Fibroblast of peridontal ligament (primary cell): ENCODE results near the gene PCDH18.
"Not testable (repeated sequence)": the region's sequence is repeated elsewhere in the genome, so short reads cannot be mapped to it uniquely, and the experiment has no call there.

Experiments used
- DNase-seq: peaks from one replicate; pipeline ENCODE4 v3.0.0-alpha.2; 2010; ENCODE audit errors: extremely low read depth

The PCDH18 gene

DNA sequence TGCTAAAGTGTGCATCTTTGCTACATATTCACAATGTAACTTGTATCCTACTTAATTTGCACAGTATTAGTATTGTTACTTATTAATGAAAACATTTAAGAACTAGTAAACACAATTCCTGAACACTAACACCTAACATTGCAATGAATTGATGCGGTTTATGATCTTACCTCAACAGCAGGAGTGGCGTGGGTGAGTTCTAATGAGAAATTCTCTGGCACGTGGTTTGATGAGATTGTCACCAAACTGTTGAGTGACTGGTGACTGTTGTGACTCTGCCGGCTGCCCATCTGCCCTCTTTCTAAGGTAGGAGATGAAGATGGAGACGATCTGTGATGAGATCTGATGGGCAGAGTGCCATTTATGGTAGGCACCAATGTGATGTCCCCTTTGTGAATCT, 2.9 kb downstream of the PCDH18 start:
- no peak for DNase-seq

DNA sequence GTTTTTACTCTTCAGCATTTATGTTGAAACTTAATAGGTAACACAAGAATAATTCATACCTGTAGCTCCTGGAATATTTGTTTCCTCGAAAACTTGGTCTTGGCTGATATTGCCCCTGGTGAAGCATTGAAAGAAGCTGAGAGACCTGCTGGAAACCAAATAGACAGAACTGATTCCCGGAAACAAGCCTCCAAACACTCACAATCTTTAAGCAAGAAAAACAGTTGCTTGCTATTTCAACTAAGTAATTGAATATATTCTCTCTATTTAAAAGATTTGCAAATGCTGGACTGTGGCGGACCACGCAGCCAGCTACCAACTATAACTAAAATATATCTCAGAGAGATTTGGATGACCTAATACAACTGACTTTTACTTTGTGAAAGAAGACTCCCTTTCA, 3.6 kb downstream of the PCDH18 start:
- peak; percentile 38 for DNase-seq

DNA sequence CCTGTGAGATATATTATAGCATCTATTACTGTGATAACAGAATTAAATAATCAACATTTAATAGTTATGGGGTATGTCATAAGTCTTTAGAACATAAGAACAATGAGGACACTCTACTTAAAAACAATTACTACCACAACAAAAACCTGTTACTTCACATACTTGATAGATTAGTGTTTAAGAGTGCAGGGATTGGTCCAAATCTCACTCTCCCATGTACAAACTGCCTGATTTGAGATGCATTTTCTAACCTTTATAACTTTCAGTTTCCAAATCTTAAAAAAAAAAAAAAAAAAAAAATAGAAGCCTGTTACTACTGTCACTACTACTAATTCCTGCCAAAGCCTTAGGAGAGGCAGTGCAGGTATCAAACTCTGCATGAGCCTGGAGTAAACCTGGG, 5.6 kb downstream of the PCDH18 start:
- peak; percentile 39 for DNase-seq

DNA sequence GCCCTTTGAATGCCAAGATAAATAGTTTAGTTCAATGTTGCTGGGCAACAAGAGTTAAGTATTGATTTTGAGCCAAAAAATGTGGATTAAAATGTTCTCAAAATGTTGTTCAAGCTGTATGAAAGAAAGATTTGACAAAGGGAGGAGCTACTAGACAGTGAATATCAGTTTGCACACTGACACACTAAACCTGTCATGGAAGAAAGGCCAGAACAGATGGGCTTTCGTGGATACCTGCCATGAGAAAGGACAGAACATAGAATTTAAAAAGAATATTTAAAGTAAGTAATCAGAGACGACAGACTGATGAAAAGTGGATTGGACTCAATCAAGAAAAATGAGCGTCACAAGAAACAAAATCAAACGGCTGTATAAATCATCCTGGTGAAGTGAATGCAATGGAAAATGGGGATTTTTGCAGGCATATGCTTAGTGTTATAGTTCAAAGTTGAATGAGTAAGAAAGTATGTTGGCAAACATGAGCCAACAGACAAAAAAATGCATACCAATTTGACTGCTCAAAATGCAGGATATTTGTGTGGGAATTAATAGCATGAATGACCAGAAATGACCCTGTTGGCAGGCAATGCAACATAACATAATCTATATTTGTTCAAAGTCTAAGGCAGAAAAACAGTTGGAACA, 7.4 kb downstream of the PCDH18 start:
- peak; percentile 72 for DNase-seq

DNA sequence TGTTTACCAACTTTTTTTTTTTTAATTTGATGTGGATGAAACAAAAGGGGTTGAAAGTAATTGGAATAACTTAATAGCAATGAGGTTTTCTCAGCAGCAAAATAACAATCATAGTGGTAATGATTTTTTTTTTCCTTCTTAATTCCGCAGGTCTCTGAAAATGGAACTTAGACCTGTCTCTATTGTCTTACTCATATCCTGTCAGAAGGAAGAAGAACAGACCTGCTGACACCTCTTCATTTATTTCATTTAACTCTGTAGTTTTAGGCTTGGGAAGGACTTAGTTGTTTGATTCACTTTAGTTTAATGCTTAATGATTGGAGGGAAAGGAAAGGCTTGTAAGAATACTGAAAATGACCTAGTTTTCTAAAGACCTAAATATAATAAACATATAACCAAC, 9.0 kb downstream of the PCDH18 start:
- no peak for DNase-seq

DNA sequence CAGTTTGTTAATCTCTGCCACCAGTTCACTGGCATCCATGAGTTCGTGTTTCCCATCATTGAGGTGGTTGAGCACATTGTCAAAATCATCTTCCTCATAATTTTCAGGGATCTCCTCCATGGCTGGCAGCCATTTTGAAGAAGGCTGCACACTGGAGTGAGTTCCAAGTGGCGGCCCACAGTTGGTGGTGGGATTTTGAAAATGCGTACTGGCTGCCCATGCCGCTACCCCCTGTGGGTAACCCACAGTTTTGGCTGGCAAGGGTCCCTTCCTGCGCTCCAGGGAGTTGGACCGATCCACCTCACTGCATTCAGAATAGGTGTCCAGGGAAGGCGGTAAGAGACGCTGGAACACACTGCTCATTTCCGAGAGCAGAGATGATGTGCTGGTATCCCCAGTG, 11.2 kb downstream of the PCDH18 start:
- DNase-seq = no peak

DNA sequence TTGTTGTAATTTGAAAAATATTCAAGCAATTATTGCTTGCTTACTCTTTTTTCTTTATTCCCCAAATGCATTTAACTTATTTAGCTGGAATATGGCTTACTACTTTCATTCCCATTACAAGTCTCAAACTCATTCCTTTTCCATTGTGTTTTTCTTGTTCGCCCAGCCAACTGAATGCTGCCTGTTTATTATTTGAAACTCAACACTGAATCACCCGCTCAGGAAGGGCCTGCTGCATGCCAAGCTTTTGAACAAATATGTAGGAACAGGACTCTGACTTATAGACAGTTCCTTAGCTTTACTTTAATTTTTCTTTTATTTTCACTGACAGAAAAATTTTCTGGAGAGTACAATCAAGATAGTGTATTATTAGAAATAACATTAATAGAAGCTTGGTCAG, 12.9 kb downstream of the PCDH18 start:
- DNase-seq = peak; percentile 81

DNA sequence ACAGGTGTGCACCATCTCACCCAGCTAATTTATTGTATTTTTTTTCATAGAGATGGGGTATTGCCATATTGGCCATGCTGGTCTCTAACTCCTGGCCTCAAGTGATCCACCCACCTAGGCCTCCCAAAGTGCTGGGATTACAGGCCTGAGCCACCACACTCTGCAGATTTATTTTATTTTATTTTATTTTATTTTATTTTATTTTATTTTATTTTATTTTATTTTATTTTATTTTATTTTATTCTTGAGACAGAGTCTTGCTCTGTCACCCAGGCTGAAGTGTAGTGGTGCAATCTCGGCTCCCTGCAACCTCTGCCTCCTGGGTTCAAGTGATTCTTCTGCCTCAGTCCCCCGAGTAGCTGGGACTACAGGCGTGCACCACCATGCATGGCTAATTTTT, 15.0 kb downstream of the PCDH18 start:
- DNase-seq = not testable (repeated sequence)

DNA sequence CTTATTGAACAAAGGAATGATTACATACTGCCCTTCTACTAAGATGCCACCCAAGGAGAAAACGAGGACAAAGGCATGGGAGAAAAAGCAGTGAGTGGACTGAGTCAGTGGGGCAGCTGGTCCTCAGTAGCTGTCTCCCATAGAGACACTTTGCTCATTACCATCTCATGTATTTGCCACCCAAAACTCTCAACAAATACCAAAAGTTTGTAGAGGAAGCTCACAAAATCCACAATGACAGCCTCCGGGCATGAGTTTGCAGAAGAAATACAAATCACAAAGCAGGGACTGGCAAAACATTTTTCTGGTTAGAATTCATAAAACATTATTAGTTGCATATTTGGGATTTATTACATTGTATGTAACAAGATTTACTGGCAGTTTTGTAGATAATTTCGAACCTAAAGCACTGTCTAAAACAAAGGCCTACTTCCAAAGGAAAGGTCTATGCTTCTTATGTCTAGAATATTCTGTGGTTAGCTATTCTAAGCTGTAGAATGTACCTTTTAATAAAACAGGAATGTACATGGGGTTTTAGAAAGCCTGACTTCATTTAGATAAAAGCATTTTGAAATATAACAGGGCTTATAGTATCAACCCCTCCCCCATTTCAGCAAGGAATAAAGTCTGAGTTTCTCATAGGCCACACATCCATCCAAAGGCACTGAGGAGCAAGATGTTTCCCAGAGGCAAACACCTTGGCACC, 17.7 kb downstream of the PCDH18 start:
- no peak for DNase-seq

DNA sequence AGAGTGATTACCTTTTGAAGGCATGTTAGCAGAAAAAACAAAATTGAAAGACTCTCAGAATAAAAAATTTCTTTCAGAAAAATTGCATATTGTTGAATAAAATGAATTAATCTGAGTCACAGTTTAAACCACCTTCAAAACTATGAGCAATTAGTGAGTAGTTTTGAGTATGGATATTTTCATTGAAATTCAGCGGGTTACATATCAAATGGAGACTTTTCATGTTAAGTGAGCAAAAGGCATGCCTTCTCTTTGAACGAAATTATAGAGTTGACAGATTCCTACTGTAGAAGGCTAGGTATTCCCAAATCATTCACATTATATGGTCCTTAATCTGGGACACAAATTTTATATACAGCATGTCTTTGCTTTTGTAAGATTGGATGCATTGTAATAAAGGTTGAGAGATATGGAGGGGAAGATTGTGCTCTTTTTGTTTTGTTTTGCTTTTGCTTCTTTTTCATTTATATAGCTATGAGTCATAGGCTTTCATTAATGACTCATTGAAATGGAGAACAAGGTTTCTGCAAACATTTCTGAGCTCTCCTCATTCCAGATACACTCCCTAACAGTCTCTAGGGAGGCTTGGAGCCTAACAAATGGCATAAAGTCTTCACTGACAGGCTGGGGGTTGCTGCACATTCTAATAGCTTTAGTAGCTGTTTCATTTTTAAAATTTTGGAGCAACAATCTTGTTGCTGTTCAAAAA, 21.6 kb downstream of the PCDH18 start:
- DNase-seq = peak; percentile 98

DNA sequence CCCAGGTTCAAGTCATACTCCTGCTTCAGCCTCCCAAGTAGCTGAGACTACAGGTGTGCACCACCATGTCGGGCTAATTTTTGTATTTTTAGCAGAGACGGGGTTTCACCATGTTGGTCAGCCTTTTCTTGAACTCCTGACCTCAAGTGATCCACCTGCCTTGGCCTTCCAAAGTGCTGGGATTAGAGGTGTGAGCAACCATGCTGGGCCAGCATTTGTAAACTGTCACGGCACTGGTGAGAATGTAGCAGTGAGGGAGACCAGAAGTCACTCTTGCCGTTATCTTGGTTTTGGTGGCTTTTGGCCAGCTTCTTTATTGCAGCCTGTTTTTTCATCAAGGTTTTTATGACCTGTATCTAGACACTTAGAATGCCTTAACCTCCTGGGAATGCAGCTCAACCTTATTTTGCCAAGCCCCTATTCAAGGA, 22.4 kb downstream of the PCDH18 start:
- DNase-seq = no peak

DNA sequence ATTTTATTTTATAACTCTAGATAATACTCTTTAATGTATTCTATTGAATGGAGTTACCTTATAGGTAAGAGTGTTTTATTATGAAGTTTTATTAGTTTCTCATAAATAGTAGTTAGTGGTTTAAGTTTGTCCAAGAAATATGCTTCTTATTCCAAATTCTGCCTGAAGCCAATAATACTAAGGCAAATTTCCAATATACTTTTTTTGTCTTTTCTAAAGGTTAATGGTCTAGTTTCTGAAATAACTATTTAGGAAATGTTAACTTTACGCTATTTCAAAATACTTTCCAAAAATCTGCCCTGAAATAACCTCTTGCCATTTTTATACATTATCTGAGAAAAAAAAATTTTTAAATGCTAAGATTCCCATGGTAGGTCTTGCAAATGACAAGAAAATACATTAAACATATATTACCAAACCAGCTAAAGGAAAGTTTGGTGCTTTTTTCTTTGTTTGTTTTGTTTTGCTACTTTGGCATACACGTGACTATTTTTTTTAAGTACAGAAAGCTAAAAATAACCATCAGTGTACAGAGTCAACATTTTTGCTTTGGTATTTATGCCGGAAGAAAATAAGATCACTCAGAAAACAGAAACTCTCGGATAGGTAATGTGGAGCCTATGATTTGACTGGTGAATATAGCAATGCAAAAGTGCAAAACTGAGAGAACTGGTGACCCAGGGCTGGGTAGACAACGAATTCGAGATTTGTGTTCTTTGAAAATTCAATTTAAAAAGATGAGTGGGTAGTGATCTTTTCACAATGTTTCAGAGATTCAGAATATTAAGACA, 29.8 kb downstream of the PCDH18 start:
- no peak for DNase-seq

DNA sequence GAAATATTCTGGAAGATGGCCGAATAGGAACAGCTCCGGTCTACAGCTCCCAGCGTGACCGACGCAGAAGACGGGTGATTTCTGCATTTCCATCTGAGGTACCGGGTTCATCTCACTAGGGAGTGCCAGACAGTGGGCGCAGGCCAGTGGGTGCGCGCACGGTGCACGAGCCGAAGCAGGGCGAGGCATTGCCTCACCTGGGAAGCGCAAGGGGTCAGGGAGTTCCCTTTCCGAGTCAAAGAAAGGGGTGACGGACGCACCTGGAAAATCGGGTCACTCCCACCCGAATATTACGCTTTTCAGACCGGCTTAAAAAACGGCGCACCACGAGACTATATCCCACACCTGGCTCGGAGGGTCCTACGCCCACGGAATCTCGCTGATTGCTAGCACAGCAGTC, 36.0 kb downstream of the PCDH18 start:
- DNase-seq = not testable (repeated sequence)

DNA sequence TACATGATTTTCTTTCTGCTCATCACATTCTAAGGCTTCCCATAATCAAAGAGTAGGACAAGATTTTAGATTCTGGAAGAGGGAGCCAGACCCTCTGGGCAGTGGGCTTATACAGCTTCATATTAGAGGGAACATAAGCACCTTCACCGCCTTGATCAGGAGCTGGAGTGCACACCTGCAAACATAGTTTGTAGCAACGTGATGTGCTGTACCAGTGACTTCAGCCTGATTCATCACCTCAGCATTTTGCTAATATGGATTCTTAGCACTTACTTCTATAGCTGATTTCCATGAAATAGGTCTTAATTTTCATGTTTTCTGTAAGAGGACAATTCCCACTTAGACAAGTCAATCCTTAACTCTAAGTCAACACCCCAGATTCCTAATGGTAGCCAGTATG, 36.7 kb downstream of the PCDH18 start:
- no peak for DNase-seq

DNA sequence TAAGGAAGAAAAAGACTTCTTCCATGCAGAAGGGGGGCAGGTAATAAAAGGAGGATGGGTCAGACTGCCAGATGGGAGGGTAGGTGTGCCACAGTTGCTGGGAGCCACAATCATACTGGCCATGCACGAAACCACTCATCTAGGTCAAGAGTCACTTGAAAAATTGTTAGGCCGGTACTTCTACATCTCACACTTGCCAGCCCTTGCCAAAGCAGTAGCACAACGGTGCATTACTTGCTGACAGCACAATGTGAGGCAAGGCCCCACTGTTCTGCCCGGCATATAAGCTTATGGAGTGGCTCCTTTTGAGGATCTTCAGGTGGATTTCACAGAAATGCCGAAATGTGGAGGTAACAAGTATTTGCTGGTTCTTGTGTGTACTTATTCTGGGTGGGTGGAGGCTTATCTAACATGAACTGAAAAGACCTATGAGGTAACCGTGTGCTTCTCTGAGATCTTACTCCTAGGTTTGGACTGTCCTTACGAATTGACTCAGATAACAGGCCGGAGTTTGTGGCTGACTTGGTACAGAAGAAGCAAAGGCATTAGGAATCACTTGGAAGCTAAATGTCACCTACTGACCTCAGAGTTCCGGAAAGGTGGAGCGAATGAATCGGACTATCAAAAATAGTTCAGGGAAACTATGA, 48.9 kb downstream of the PCDH18 start:
- DNase-seq = not testable (repeated sequence)

DNA sequence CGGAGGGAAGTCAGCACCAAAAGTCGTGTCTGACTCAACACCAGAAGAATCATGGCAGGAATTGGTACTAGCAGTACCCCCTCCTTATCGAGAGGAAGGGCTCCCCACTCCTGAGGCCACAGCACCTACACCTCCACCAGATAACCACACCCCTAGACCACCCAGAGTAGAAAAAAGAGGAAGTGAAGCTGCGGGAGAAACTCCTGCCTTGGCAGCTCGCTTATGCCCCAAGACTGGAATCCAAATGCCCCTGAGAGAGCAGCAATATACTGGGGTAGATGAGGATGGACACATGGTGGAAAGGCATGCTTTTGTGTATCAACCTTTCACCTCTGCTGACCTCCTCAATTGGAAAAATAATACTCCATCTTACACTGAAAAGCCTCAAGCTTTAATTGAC, 52.6 kb downstream of the PCDH18 start:
- DNase-seq = not testable (repeated sequence)

DNA sequence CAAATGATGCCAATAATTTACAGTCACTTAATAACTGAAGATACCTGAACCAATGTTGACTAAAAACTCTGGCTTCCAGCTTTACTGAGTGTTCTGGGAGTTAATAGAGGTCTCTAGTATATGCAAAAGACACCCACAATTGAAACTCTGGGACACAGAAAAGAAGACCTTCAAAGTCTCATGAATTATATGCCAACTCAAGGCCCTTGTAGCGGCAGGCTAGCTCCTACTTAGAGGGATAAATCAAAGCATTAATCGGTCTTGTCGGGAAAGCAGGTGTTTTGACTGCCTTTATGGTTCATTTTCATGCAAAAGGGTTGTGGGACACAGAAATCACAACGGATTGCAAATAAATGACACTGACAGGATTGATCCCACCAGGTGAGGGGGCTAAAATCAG, 55.9 kb downstream of the PCDH18 start:
- DNase-seq = no peak

DNA sequence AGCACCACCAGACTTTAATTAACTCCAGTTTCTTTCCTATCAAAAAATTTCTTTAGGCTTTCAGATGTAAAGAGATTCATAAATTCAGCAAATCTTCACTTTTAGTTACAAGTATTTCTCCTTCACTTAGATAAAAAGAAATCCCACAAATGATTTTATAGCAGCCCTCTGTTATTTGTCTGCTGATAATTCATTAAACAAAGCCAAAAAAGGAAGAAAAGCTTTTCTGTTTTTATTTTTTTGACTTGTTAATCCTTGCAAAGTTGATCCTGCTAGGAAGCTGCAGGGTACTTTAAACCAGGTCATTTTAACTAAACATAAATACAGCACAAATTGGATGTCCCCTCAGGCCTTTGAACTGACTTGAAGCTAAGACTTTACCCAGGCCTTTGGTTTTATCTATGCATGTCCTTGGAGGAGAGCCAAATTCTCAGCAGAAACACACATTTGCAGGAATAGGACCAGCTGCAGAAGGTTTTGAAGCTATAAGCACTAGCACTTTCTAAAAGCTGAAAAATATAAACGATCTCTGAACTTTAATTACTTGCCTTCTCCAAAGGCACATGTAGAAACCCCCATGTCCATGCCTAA, 57.5 kb downstream of the PCDH18 start:
- DNase-seq = peak; percentile 69

DNA sequence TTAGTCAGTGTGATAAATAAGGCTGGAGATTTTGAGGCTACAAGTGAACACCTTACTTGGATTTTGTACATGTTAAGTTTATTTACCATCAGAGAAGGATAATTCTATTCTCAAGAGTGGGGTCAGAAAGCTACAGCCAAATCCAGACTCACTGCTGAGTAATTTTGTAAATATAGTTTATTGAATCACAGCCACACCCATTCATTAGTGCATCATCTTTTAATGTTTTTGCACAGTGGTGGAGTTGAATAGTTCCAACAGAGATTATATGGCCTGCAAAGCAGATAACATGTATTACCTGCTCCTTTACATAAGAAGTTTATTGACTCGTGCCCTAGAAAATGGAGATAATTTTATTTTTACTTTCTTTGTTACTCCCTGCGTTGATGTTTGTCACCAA, 60.4 kb downstream of the PCDH18 start:
- DNase-seq = peak; percentile 56

DNA sequence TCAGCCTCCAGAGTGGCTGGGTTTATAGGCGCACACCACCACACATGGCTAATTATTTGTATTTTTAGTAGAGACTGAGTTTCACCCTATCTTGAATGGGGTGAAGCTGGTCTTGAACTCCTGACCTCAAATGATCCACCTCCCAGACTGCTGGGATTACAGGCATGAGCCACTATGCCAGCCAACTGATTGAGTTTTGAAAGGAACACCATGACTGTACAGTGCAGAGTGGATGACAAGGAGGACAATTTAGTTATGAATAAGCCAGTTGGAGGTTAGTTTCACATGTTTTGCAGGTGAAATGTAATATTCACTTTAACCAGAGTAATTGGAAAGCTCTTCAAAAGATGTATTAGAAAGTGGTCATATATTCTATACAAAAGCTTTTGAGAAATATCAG, 60.8 kb downstream of the PCDH18 start:
- DNase-seq = no peak

DNA sequence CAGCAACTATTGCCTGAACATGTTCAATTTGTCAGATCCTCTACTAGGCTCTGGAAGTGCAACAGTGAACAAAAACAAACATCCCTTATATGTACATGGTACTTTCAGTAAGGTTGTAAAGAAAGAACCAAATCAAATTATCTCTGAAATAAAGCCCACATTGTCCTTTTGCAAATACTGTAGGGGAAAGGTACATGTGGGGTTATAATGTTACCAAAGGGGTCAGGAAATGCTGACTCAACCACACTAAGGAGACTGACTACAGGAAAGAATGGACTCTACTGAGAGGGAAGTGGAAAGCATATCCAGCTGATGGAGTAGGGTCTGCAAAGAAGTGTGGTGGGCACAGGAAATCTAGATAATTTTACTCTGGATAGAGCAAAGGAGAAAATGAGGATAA, 61.5 kb downstream of the PCDH18 start:
- no peak for DNase-seq
